Loucy (cell line): ENCODE measurements around the gene PTPRK.

Experiments used
- EZH2phosphoT487 ChIP-seq: fragments of 200-600 bp; IDR thresholded peaks from 2 replicates; pipeline ENCODE4 v1.6.1; 2018; ENCODE audit warnings: antibody characterized with exemption, mild to moderate bottlenecking, moderate library complexity, borderline replicate concordance
- TF ChIP-seq, protein P1 (sequence below): fragments of 200-600 bp; sonication (generic); conservative IDR thresholded peaks from 2 replicates; pipeline ENCODE4 v1.5.1; 2014; ENCODE audit warnings: mild to moderate bottlenecking, antibody characterized with exemption, low read length

- TF ChIP-seq, protein P1, sequence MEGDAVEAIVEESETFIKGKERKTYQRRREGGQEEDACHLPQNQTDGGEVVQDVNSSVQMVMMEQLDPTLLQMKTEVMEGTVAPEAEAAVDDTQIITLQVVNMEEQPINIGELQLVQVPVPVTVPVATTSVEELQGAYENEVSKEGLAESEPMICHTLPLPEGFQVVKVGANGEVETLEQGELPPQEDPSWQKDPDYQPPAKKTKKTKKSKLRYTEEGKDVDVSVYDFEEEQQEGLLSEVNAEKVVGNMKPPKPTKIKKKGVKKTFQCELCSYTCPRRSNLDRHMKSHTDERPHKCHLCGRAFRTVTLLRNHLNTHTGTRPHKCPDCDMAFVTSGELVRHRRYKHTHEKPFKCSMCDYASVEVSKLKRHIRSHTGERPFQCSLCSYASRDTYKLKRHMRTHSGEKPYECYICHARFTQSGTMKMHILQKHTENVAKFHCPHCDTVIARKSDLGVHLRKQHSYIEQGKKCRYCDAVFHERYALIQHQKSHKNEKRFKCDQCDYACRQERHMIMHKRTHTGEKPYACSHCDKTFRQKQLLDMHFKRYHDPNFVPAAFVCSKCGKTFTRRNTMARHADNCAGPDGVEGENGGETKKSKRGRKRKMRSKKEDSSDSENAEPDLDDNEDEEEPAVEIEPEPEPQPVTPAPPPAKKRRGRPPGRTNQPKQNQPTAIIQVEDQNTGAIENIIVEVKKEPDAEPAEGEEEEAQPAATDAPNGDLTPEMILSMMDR = no peak
- TF ChIP-seq EZH2phosphoT487 = no peak
Observed at GRCh38 chr6:128557081-128557480, 36.7 kb upstream of the PTPRK start.
